HEK293T (cell line): Measurements from ENCODE around the gene LRP5.
A peak's percentile ranks its signal among the peaks of the same experiment; 100 is the strongest.
"Not testable (repeated sequence)": the region's sequence is repeated elsewhere in the genome, so short reads cannot be mapped to it uniquely, and the experiment has no call there.

Experiments
- CTCF ChIA-PET: fragments of 350-600 bp; formaldehyde crosslinking; extraction: SDS; loops from one replicate; lab custom pipeline; 2021; ENCODE audit warnings: antibody characterized with exemption, inconsistent platforms; lab: Yijun Ruan, JAX
- POLR2A ChIA-PET: fragments of 350-600 bp; formaldehyde crosslinking; extraction: SDS; loops from one replicate; lab custom pipeline; 2020; ENCODE audit warnings: antibody characterized with exemption, inconsistent platforms; lab: Yijun Ruan, JAX
- DNase-seq: peaks from one replicate; pipeline ENCODE4 v3.0.0; 2012; ENCODE audit warnings: mixed read lengths; ENCODE audit errors: extremely low spot score
- ARNT ChIP-seq: fragments of 450-650 bp; IDR thresholded peaks from 2 replicates; pipeline ENCODE4 v1.6.1; 2017; ENCODE audit warnings: mild to moderate bottlenecking
- BHLHE40 ChIP-seq: fragments of 450-650 bp; IDR thresholded peaks from 2 replicates; pipeline ENCODE4 v1.6.1; 2016; ENCODE audit warnings: mild to moderate bottlenecking, moderate library complexity, borderline replicate concordance
- CTBP1 ChIP-seq: fragments of 450-650 bp; IDR thresholded peaks from 2 replicates; pipeline ENCODE4 v1.6.1; 2016; ENCODE audit warnings: borderline replicate concordance
- ELF4 ChIP-seq: fragments of 450-650 bp; IDR thresholded peaks from 2 replicates; pipeline ENCODE4 v1.6.1; 2017; ENCODE audit warnings: antibody characterized with exemption
- FOXA1 ChIP-seq: fragments of 450-650 bp; IDR thresholded peaks from 2 replicates; pipeline ENCODE4 v1.6.1; 2016; ENCODE audit warnings: mild to moderate bottlenecking
- FOXK2 ChIP-seq: fragments of 450-650 bp; IDR thresholded peaks from 2 replicates; pipeline ENCODE4 v1.6.1; 2016; ENCODE audit warnings: mild to moderate bottlenecking
- FOXM1 ChIP-seq: fragments of 450-650 bp; IDR thresholded peaks from 2 replicates; pipeline ENCODE4 v1.6.1; 2017; ENCODE audit warnings: mild to moderate bottlenecking, borderline replicate concordance
- HDGF ChIP-seq: fragments of 450-650 bp; IDR thresholded peaks from 2 replicates; pipeline ENCODE4 v1.6.1; 2017; ENCODE audit warnings: antibody characterized with exemption, borderline replicate concordance
- L3MBTL2 ChIP-seq: fragments of 450-650 bp; conservative IDR thresholded peaks from 2 replicates; pipeline ENCODE4 v1.6.1; 2016; ENCODE audit warnings: mild to moderate bottlenecking
- LEF1 ChIP-seq: fragments of 450-650 bp; IDR thresholded peaks from 2 replicates; pipeline ENCODE4 v1.6.1; 2017; ENCODE audit warnings: mild to moderate bottlenecking, borderline replicate concordance
- NFRKB ChIP-seq: fragments of 450-650 bp; IDR thresholded peaks from 2 replicates; pipeline ENCODE4 v1.6.1; 2016; ENCODE audit warnings: mild to moderate bottlenecking, moderate library complexity
- SP1 ChIP-seq: fragments of 450-650 bp; IDR thresholded peaks from 2 replicates; pipeline ENCODE4 v1.6.1; 2017
- SUZ12 ChIP-seq: fragments of 450-650 bp; IDR thresholded peaks from 2 replicates; pipeline ENCODE4 v1.6.1; 2016; ENCODE audit warnings: mild to moderate bottlenecking
- TARDBP ChIP-seq: fragments of 450-650 bp; IDR thresholded peaks from 2 replicates; pipeline ENCODE4 v1.6.1; 2016
- ZNF384 ChIP-seq: fragments of 450-650 bp; IDR thresholded peaks from 2 replicates; pipeline ENCODE4 v1.6.1; 2016
- TF ChIP-seq, protein P1 (sequence below): fragments of 450-650 bp; IDR thresholded peaks from 2 replicates; pipeline ENCODE4 v1.6.1; 2016

The LRP5 gene

DNA sequence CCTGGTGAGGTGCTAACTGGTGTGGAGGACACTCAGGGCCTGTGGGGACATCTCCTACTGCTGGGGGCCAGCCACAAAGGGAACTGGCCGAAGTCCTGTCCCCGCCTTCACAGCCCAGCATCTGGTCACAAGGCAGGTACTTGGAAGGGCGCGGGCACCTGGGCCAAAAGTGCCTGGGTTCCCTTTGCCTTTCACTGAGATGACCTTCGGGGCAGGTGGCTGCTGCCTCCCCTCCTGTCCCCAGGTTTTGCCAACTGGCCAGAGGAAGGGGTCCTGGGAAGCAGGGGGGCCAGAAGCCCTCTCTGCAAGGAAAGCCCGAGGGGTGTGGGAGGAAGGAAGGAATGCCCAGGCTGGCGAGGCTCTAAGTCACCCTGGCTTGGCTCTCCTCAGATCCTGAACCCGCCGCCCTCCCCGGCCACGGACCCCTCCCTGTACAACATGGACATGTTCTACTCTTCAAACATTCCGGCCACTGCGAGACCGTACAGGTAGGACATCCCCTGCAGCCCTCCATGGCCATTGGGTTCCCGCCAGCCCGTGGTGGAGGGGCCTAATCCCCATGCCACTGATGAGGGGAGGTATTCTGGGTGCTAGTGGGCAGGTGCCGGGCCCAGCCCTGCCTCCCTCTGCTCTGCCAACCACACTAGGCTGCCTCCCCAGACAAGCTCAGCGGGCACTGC, 133.8 kb downstream of the LRP5 start:
- no peak for DNase-seq
- ChIA-PET POLR2A (no interaction called here), CTCF (no interaction called here)
- TF ChIP-seq ARNT: no peak
- no peak for TF ChIP-seq BHLHE40
- no peak for TF ChIP-seq CTBP1

DNA sequence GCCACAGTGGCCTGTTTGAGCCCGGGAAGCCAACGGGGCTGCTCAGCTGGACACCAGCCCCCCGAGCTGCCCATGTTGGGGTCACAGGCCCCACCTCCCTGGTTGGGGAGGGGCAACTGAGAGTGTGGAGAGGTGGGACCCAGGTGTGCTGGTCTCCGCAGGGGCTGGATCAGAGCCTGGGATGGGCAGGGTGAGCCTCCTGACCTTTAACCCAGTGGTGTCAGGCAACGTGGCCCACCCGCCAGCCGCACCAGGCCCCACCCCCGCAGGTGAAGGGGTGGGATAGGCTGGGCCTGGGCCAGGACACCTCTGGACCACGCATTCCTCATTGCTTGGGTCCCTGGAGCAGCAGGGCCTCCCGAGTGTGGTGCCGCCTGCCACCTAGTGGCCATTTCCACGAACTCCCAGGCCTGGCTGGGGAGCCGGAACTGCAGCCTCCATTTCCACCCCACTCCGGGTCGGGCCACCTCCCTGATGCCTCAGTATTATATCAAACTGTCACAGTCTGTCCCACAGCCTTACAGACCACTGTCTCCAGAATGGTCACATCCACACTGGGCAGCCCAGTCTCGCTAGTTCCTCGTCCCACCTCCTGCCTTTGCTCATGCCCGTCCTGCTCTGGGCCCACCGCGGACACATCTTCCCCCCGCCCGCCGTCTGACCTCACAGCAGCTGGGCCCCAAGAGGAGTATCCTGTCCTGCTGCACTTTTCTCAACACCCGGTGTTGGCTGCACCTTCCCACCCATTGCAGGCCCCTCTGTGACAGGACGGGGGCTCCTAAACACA, 134.8 kb downstream of the LRP5 start:
- peak; percentile 86 for DNase-seq
- POLR2A ChIA-PET: no interaction called here
- TF ChIP-seq FOXK2: no peak
- TF ChIP-seq ARNT: no peak
- no peak for TF ChIP-seq LEF1
- TF ChIP-seq, protein P1, sequence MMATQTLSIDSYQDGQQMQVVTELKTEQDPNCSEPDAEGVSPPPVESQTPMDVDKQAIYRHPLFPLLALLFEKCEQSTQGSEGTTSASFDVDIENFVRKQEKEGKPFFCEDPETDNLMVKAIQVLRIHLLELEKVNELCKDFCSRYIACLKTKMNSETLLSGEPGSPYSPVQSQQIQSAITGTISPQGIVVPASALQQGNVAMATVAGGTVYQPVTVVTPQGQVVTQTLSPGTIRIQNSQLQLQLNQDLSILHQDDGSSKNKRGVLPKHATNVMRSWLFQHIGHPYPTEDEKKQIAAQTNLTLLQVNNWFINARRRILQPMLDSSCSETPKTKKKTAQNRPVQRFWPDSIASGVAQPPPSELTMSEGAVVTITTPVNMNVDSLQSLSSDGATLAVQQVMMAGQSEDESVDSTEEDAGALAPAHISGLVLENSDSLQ: no peak
- TF ChIP-seq FOXM1: no peak
- TF ChIP-seq SP1: no peak
- no peak for TF ChIP-seq ELF4
- TF ChIP-seq L3MBTL2: no peak
- TF ChIP-seq SUZ12: no peak
- TF ChIP-seq ZNF384: no peak
- no peak for TF ChIP-seq FOXA1
- no peak for TF ChIP-seq HDGF
- no peak for TF ChIP-seq TARDBP
- TF ChIP-seq CTBP1: no peak
- TF ChIP-seq BHLHE40: no peak
- no peak for TF ChIP-seq NFRKB
- CTCF ChIA-PET: no interaction called here

DNA sequence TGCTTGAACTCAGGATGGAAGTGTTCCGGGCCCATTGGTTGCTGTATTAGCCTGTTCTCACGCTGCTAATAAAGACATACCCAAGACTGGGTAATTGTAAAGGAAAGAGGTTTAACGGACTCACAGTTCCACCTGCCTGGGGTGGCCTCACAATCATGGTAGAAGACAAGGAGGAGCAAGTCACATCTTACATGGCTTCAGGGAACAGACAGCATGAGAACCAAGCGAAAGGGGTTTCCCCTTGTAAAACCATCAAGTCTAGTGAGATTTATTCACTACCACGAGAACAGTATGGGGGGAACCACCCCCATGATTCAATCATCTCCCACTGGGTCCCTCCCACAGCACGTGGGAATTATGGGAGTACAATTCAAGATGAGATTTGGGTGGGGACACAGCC, 135.5 kb downstream of the LRP5 start:
- DNase-seq, POLR2A ChIA-PET, CTCF ChIA-PET: not testable (repeated sequence)

DNA sequence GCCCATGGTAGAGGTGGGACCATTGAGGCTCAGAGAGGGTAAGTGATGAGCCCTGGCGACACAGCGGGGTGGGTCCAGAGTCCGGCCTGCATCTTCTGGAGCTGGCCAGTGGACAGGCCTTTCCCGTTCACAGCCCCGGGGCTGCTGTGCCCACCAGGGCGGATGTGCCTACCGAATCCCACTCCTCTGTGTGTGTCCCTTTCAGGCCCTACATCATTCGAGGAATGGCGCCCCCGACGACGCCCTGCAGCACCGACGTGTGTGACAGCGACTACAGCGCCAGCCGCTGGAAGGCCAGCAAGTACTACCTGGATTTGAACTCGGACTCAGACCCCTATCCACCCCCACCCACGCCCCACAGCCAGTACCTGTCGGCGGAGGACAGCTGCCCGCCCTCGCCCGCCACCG, 136.2 kb downstream of the LRP5 start:
- TF ChIP-seq SUZ12 (no peak), TARDBP (no peak), NFRKB (no peak), HDGF (no peak), ZNF384 (no peak), BHLHE40 (no peak), ARNT (no peak), LEF1 (no peak), ELF4 (no peak)
- TF ChIP-seq, protein P1: no peak
- DNase-seq: no peak
- ChIA-PET POLR2A (no interaction called here), CTCF (no interaction called here)

DNA sequence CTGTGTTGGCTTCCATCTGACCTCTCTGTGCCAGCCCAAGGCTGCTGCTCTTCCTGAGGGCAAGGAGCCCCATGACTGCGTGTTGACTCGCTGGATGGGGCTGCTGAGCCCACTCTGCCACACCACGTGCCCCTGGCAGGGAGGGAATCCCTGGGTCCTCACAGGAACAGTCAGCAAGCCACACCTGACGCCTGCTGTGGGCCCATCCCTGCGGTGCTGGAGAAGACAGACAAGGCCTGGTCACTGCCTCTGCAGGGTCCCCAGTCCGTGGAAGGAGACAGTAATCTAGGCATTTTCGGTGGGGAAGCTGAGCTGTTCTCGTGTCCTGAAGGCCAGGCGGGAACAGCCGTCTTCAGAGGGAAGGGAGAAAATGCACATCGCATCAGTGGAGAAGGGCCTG, 137.6 kb downstream of the LRP5 start:
- TF ChIP-seq NFRKB: no peak
- TF ChIP-seq ZNF384: no peak
- TF ChIP-seq FOXM1: no peak
- TF ChIP-seq, protein P1: no peak
- no peak for TF ChIP-seq CTBP1
- TF ChIP-seq L3MBTL2: no peak
- TF ChIP-seq FOXK2: no peak
- no peak for TF ChIP-seq ARNT
- ChIA-PET POLR2A (no interaction called here), CTCF (no interaction called here)
- no peak for DNase-seq

DNA sequence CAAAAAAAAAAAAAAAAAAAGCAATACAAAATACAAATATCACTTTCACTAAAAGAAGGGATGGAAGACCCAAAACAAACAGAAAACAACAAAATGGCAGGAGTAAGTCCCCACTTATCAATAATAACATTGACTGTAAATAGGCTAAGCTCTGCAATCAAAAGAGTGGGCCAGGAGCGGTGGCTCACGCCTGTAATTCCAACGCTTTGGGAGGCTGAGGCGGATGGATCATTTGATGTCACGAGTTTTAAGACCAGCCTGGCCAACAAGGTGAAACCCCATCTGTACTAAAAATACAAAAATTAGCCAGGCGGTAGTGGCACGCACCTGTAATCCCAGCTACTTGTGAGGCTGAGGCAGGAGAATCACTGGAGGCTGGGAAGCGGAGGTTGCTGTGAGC, 138.3 kb downstream of the LRP5 start:
- ChIA-PET POLR2A (no interaction called here), CTCF (interaction anchor here (0.6 kb wide), 1 partner anchor 153 kb away, joined by 3 read pairs; no protein-coding TSS in a partner anchor)
- DNase-seq: no peak
- no peak for TF ChIP-seq CTBP1
- TF ChIP-seq LEF1: no peak
- no peak for TF ChIP-seq SUZ12
- TF ChIP-seq FOXM1: no peak
- TF ChIP-seq, protein P1: no peak
- no peak for TF ChIP-seq SP1
- TF ChIP-seq FOXA1: no peak
- no peak for TF ChIP-seq BHLHE40
- no peak for TF ChIP-seq ARNT
- TF ChIP-seq L3MBTL2: no peak
- no peak for TF ChIP-seq NFRKB
- TF ChIP-seq TARDBP: no peak
- TF ChIP-seq FOXK2: no peak
- TF ChIP-seq ELF4: no peak
- TF ChIP-seq HDGF: no peak
- TF ChIP-seq ZNF384: no peak
